ENCODE results near the gene TMEM232.

Gene TMEM232

GRCh38 chr5:110386782-110387181 is 339.7 kb downstream of the TMEM232 start:
- peak; percentile 88 for DNase-seq

- peak; percentile 47 for DNase-seq
These were observed 343.2 kb downstream of the TMEM232 start for GRCh38 chr5:110383231-110383630.

GRCh38 chr5:110377943-110378342 is 348.5 kb downstream of the TMEM232 start:
- DNase-seq: peak; percentile 97

GRCh38 chr5:110377361-110377760 is 349.1 kb downstream of the TMEM232 start:
- DNase-seq: peak; percentile 81

- peak; percentile 98 for DNase-seq
These were observed 350.1 kb downstream of the TMEM232 start for GRCh38 chr5:110376281-110376951.

- no peak for DNase-seq
These were observed 354.8 kb downstream of the TMEM232 start for GRCh38 chr5:110371725-110372041.

GRCh38 chr5:110371011-110371724 is 355.3 kb downstream of the TMEM232 start:
- no peak for DNase-seq
